ENCODE data around the gene COL27A1. TPM values are rescaled to one million over a fixed set of nuclear protein-coding genes. Genes with fewer than 3 reads are reported as not detected.

COL27A1 gene
- total and polyA plus RNA-seq, 2 experiments from 2014 or later, result 44.6 to 47.0 TPM

- Histone ChIP-seq H3K79me2 (no peaks in the 10 kb centered on the region), H2AFZ (no peak overlapping the region), H3K9me2 (replicated peaks; ENCODE audit: insufficient read depth) (no peaks in the 10 kb centered on the region), H3K4me3 (no peak overlapping the region), H3K4me1 (ENCODE audit: insufficient read depth) (no peaks in the 10 kb centered on the region), H4K20me1 (ENCODE audit: insufficient read depth, poor library complexity, severe bottlenecking) (no peaks in the 10 kb centered on the region), H3K36me3 (replicated peaks; ENCODE audit: insufficient read depth, low read depth) (no peaks in the 10 kb centered on the region), H3K27me3 (no peaks in the 10 kb centered on the region), H3K27ac (no peak overlapping the region), H3K4me2 (no peak overlapping the region), H3K9me3 (ENCODE audit: low read depth) (no peaks in the 10 kb centered on the region)
- over 99% methylated on average over 7 of the region's 7 CpGs for WGBS (ENCODE audit: low lambda C conversion rate, missing lambda C conversion rate)
- DNase-seq (ENCODE audit: low spot score), result no peak
- TF ChIP-seq EZH2 (IDR thresholded peaks at IDR 0.05; ENCODE audit: borderline replicate concordance) (no peak), EZH2phosphoT487 (IDR thresholded peaks at IDR 0.05; ENCODE audit: low read depth, severe bottlenecking, unreplicated experiment) (no peak)
- TF ChIP-seq, protein P1, sequence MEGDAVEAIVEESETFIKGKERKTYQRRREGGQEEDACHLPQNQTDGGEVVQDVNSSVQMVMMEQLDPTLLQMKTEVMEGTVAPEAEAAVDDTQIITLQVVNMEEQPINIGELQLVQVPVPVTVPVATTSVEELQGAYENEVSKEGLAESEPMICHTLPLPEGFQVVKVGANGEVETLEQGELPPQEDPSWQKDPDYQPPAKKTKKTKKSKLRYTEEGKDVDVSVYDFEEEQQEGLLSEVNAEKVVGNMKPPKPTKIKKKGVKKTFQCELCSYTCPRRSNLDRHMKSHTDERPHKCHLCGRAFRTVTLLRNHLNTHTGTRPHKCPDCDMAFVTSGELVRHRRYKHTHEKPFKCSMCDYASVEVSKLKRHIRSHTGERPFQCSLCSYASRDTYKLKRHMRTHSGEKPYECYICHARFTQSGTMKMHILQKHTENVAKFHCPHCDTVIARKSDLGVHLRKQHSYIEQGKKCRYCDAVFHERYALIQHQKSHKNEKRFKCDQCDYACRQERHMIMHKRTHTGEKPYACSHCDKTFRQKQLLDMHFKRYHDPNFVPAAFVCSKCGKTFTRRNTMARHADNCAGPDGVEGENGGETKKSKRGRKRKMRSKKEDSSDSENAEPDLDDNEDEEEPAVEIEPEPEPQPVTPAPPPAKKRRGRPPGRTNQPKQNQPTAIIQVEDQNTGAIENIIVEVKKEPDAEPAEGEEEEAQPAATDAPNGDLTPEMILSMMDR (IDR thresholded peaks at IDR 0.05; ENCODE audit: poor library complexity), result no peak
Measured at GRCh38 chr9:114132550-114132918, 22.8 kb upstream of the COL27A1 start.

DNA sequence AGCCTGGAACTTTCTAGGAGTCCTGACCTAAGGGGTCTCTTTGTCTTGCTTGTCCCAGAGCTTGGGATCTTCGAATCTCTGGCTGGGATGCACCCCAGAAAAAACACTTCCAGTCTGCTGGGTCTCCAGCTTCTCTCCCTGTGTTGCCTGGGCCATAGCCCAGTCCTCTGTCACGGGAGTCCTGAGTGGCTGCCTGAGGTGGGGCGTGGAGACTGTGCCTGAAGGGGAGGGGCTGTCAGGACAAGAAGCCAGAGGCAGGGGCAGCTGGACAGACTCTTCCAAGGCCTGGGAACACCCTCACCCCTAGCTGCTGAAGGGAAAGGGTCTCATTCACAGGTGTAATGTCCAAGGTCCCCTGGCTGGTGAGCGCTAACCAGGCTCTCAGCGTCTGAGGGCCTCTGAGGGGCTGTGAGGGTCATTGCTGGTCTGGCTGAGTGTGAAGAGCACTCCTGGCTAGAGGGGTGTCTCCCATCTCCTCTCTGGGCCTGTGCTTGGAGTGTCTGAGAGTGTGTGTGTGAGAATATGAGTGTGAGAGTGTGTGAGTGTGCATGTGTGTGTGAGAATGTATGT, 20.4 kb upstream of the COL27A1 start:
- H3K4me2 ChIP-seq, result no peak overlapping the region
- no peak overlapping the region for H3K4me3 ChIP-seq
- no peaks in the 10 kb centered on the region for H3K27me3 ChIP-seq
- no peaks in the 10 kb centered on the region for H3K9me3 ChIP-seq (ENCODE audit: low read depth)
- no peak overlapping the region for H2AFZ ChIP-seq
- H3K36me3 ChIP-seq (replicated peaks; ENCODE audit: insufficient read depth, low read depth), result no peaks in the 10 kb centered on the region
- H3K27ac ChIP-seq, result no peak overlapping the region
- no peak for DNase-seq (ENCODE audit: low spot score)
- 72% methylated on average over 5 of the region's 5 CpGs for WGBS (ENCODE audit: low lambda C conversion rate, missing lambda C conversion rate)
- no peaks in the 10 kb centered on the region for H3K9me2 ChIP-seq (replicated peaks; ENCODE audit: insufficient read depth)
- H3K79me2 ChIP-seq, result no peaks in the 10 kb centered on the region
- TF ChIP-seq EZH2phosphoT487 (IDR thresholded peaks at IDR 0.05; ENCODE audit: low read depth, severe bottlenecking, unreplicated experiment) (no peak), EZH2 (IDR thresholded peaks at IDR 0.05; ENCODE audit: borderline replicate concordance) (no peak)
- TF ChIP-seq, protein P1 (IDR thresholded peaks at IDR 0.05; ENCODE audit: poor library complexity), result no peak
- H3K4me1 ChIP-seq (ENCODE audit: insufficient read depth), result peaks cover 10% of the 10 kb centered on the region
- no peaks in the 10 kb centered on the region for H4K20me1 ChIP-seq (ENCODE audit: insufficient read depth, poor library complexity, severe bottlenecking)

GRCh38 chr9:114137831-114138230, 17.5 kb upstream of the COL27A1 start:
- Histone ChIP-seq H3K79me2 (no peaks in the 10 kb centered on the region), H3K27ac (no peak overlapping the region), H2AFZ (no peak overlapping the region), H3K9me3 (ENCODE audit: low read depth) (no peaks in the 10 kb centered on the region), H3K4me3 (no peak overlapping the region), H3K4me1 (ENCODE audit: insufficient read depth) (peaks cover 36% of the 10 kb centered on the region), H3K9me2 (replicated peaks; ENCODE audit: insufficient read depth) (no peaks in the 10 kb centered on the region), H3K4me2 (no peak overlapping the region), H3K36me3 (replicated peaks; ENCODE audit: insufficient read depth, low read depth) (no peaks in the 10 kb centered on the region), H4K20me1 (ENCODE audit: insufficient read depth, poor library complexity, severe bottlenecking) (no peaks in the 10 kb centered on the region), H3K27me3 (no peaks in the 10 kb centered on the region)
- no peak for DNase-seq (ENCODE audit: low spot score)
- 85% methylated on average over 6 of the region's 6 CpGs for WGBS (ENCODE audit: low lambda C conversion rate, missing lambda C conversion rate)
- TF ChIP-seq, protein P1 (IDR thresholded peaks at IDR 0.05; ENCODE audit: poor library complexity), result no peak
- TF ChIP-seq EZH2 (IDR thresholded peaks at IDR 0.05; ENCODE audit: borderline replicate concordance) (no peak), EZH2phosphoT487 (IDR thresholded peaks at IDR 0.05; ENCODE audit: low read depth, severe bottlenecking, unreplicated experiment) (no peak)
